Activated CD4-positive, alpha-beta T cell treated with anti-CD3 and anti-CD28 coated beads, Interleukin-2, Interleukin-4, amounts not matched to agents 100 ng/mL and 50 ng/mL, durations not matched to agents 16 hours and 8 hours (primary cell): ENCODE data around the gene MCOLN2.

Experiments
- DNase-seq: peaks from one replicate; pipeline ENCODE4 v3.0.0-alpha.2; 2020; ENCODE audit warnings: low spot score

MCOLN2 gene

GRCh38 chr1:84896279-84896678 lies 100.6 kb downstream of the MCOLN2 start:
- DNase-seq, result no peak

GRCh38 chr1:84892705-84893618 lies 104.0 kb downstream of the MCOLN2 start, which contains the start of gene LPAR3:
Gene LPAR3, minus strand, starts transcription at chr1:84893206. Its CDS starts 27,086 bp downstream, at chr1:84866120.
- peak; percentile 14 for DNase-seq

GRCh38 chr1:84890566-84890965 lies 106.3 kb downstream of the MCOLN2 start:
- no peak for DNase-seq

GRCh38 chr1:84889437-84889836 lies 107.5 kb downstream of the MCOLN2 start:
- no peak for DNase-seq

GRCh38 chr1:84888753-84889152 lies 108.2 kb downstream of the MCOLN2 start:
- no peak for DNase-seq

- no peak for DNase-seq
Measured at GRCh38 chr1:84887261-84887934, 109.5 kb downstream of the MCOLN2 start.

- DNase-seq, result no peak
Measured at GRCh38 chr1:84885469-84885868, 111.4 kb downstream of the MCOLN2 start.

- DNase-seq, result no peak
Measured at GRCh38 chr1:84884671-84885389, 112.1 kb downstream of the MCOLN2 start.

- DNase-seq, result no peak
Measured at GRCh38 chr1:84883286-84883685, 113.6 kb downstream of the MCOLN2 start.

- DNase-seq, result no peak
Measured at GRCh38 chr1:84877592-84877991, 119.3 kb downstream of the MCOLN2 start.

GRCh38 chr1:84876353-84876752 lies 120.6 kb downstream of the MCOLN2 start:
- no peak for DNase-seq
